Neural cell (in vitro differentiated cells): Measurements from ENCODE around the gene TEX261. TPM values are rescaled to one million over a fixed set of nuclear protein-coding genes. Genes with fewer than 3 reads are reported as not detected.

Experiments
- H2AFZ ChIP-seq: fragments of 200-600, 300-800 bp; sonication (generic), shearing (Covaris generic); 2 replicates; pipeline ENCODE4 v1.6.0; 2014; ENCODE audit warnings: low read depth, mild to moderate bottlenecking, antibody characterized with exemption, low read length, moderate library complexity
- H3F3A ChIP-seq: fragments of 200-600 bp; shearing (Covaris generic); 2 replicates; pipeline ENCODE4 v1.6.1; 2016; ENCODE audit warnings: mild to moderate bottlenecking, moderate library complexity, mixed read lengths, antibody characterized with exemption, low read length; ENCODE audit not compliant: insufficient read depth, poor library complexity, severe bottlenecking
- H3K27ac ChIP-seq: fragments of 200-600, 300-800 bp; sonication (generic), shearing (Covaris generic); 2 replicates; pipeline ENCODE4 v1.5.1; 2014; ENCODE audit warnings: mild to moderate bottlenecking, low read length, moderate library complexity
- H3K27me3 ChIP-seq: fragments of 300-800, 200-600 bp; sonication (generic), shearing (Covaris generic); 2 replicates; pipeline ENCODE4 v1.6.0; 2014; ENCODE audit warnings: mild to moderate bottlenecking, low read depth, low read length, moderate library complexity; ENCODE audit not compliant: insufficient read depth
- H3K36me3 ChIP-seq: fragments of 300-800, 200-600 bp; sonication (generic), shearing (Covaris generic); 2 replicates; pipeline ENCODE4 v1.5.1; 2014; ENCODE audit warnings: mild to moderate bottlenecking, antibody characterized with exemption, low read length, moderate library complexity; ENCODE audit not compliant: insufficient read depth
- H3K4me2 ChIP-seq: fragments of 300-800, 200-600 bp; sonication (generic), shearing (Covaris generic); 2 replicates; pipeline ENCODE4 v1.6.0; 2014; ENCODE audit warnings: mild to moderate bottlenecking, low read length
- H3K4me3 ChIP-seq: fragments of 300-800, 200-600 bp; sonication (generic), shearing (Covaris generic); 2 replicates; pipeline ENCODE4 v1.5.1; 2014; ENCODE audit warnings: mild to moderate bottlenecking, low read length, moderate library complexity
- H3K79me2 ChIP-seq: fragments of 200-600 bp; shearing (Covaris generic); replicated peaks from 2 replicates; pipeline ENCODE4 v1.6.0; 2014; ENCODE audit warnings: mild to moderate bottlenecking, low read length, moderate library complexity; ENCODE audit not compliant: insufficient read depth
- H3K9ac ChIP-seq: fragments of 300-800, 200-600 bp; sonication (generic), shearing (Covaris generic); 2 replicates; pipeline ENCODE4 v1.6.1; 2016; ENCODE audit warnings: mild to moderate bottlenecking, low read length, mixed read lengths
- H3K9me2 ChIP-seq: fragments of 200-600 bp; shearing (Covaris generic); 2 replicates; pipeline ENCODE4 v1.6.1; 2016; ENCODE audit warnings: mild to moderate bottlenecking, low read length, mixed read lengths; ENCODE audit not compliant: insufficient read depth
- H3K9me3 ChIP-seq: fragments of 200-600, 300-800 bp; sonication (generic), shearing (Covaris generic); 2 replicates; pipeline ENCODE4 v1.6.1; 2016; ENCODE audit warnings: mild to moderate bottlenecking, mixed run types, low read length, moderate library complexity, mixed read lengths
- H4K20me1 ChIP-seq: fragments of 200-600 bp; shearing (Covaris generic); 2 replicates; pipeline ENCODE4 v1.6.1; 2016; ENCODE audit warnings: mild to moderate bottlenecking, mixed run types; ENCODE audit not compliant: insufficient read depth
- CTCF ChIP-seq: fragments of 450-650 bp; IDR thresholded peaks from 2 replicates; pipeline ENCODE4 v1.5.1; 2014; ENCODE audit warnings: antibody characterized with exemption, mild to moderate bottlenecking, moderate library complexity; ENCODE audit not compliant: poor library complexity, severe bottlenecking
- EP300 ChIP-seq: fragments of 450-650 bp; conservative IDR thresholded peaks from 2 replicates; pipeline ENCODE4 v1.6.1; 2014; ENCODE audit warnings: antibody characterized with exemption, mild to moderate bottlenecking, moderate library complexity; ENCODE audit not compliant: poor library complexity, severe bottlenecking
- EZH2 ChIP-seq: fragments of 200-600, 300-800 bp; shearing (Covaris generic), sonication (generic); IDR thresholded peaks from 2 replicates; pipeline ENCODE4 v1.6.1; 2014; ENCODE audit warnings: antibody characterized with exemption, low read length, borderline replicate concordance, mild to moderate bottlenecking; ENCODE audit not compliant: insufficient read depth, poor library complexity, severe bottlenecking
- MXI1 ChIP-seq: fragments of 450-650 bp; conservative IDR thresholded peaks from 2 replicates; pipeline ENCODE4 v1.6.1; 2014; ENCODE audit warnings: antibody characterized with exemption, mild to moderate bottlenecking; ENCODE audit not compliant: poor library complexity, severe bottlenecking
- POLR2AphosphoS5 ChIP-seq: IDR thresholded peaks from 2 replicates; pipeline ENCODE4 v1.6.1; 2012
- RAD21 ChIP-seq: fragments of 450-650 bp; conservative IDR thresholded peaks from 2 replicates; pipeline ENCODE4 v1.6.1; 2014; ENCODE audit warnings: antibody characterized with exemption, mild to moderate bottlenecking, moderate library complexity
- REST ChIP-seq: IDR thresholded peaks from 2 replicates; pipeline ENCODE4 v1.6.1; 2012; ENCODE audit warnings: borderline replicate concordance
- SMC3 ChIP-seq: fragments of 450-650 bp; conservative IDR thresholded peaks from 2 replicates; pipeline ENCODE4 v1.6.1; 2014; ENCODE audit warnings: antibody characterized with exemption, mild to moderate bottlenecking, moderate library complexity; ENCODE audit not compliant: poor library complexity
- TAF1 ChIP-seq: IDR thresholded peaks from 2 replicates; pipeline ENCODE4 v1.6.1; 2012; ENCODE audit warnings: low read depth
- polyA plus RNA-seq: library from polyadenylated mRNA; depleted of rRNA; stranded (reverse); fragments of >200 nt; gene quantifications from 2 replicates; pipeline ENCODE4 v1.2.3, GENCODE V29; 2014

The TEX261 gene
- polyA plus RNA-seq, 1 donor from 2014 or later = 48.2 TPM

- Histone ChIP-seq H4K20me1 (no peaks in the 10 kb centered on the region), H3K36me3 (peaks cover 8% of the 10 kb centered on the region), H3K9me3 (no peaks in the 10 kb centered on the region), H2AFZ (no peak overlapping the region), H3K27ac (no peak overlapping the region), H3K9me2 (no peaks in the 10 kb centered on the region), H3K4me2 (no peak overlapping the region), H3F3A (no peaks in the 10 kb centered on the region), H3K27me3 (no peaks in the 10 kb centered on the region), H3K79me2 (no peaks in the 10 kb centered on the region), H3K9ac (no peak overlapping the region), H3K4me3 (no peak overlapping the region)
- no peak for TF ChIP-seq CTCF
- no peak for TF ChIP-seq EZH2
- TF ChIP-seq SMC3 = no peak
- TF ChIP-seq TAF1 = no peak
- no peak for TF ChIP-seq RAD21
- TF ChIP-seq POLR2AphosphoS5 = no peak
- no peak for TF ChIP-seq MXI1
- no peak for TF ChIP-seq REST
- no peak for TF ChIP-seq EP300
Measured at GRCh38 chr2:70985283-70985688, 9.4 kb downstream of the TEX261 start.

GRCh38 chr2:70984576-70985282 lies 9.9 kb downstream of the TEX261 start:
- Histone ChIP-seq H3K27ac (no peak overlapping the region), H3K9ac (no peak overlapping the region), H3K27me3 (no peaks in the 10 kb centered on the region), H3K9me3 (no peaks in the 10 kb centered on the region), H3F3A (no peaks in the 10 kb centered on the region), H3K36me3 (peaks cover 8% of the 10 kb centered on the region), H3K79me2 (no peaks in the 10 kb centered on the region), H2AFZ (no peak overlapping the region), H3K4me2 (no peak overlapping the region), H4K20me1 (no peaks in the 10 kb centered on the region), H3K9me2 (no peaks in the 10 kb centered on the region), H3K4me3 (no peak overlapping the region)
- TF ChIP-seq TAF1 (no peak), EZH2 (no peak), MXI1 (peak; percentile 55), REST (no peak), SMC3 (peak; percentile 48), CTCF (peak; percentile 63), RAD21 (peak; percentile 50), EP300 (no peak), POLR2AphosphoS5 (no peak)
